ENCODE results near the gene GMDS. TPM values are rescaled to one million over a fixed set of nuclear protein-coding genes. Genes with fewer than 3 reads are reported as not detected.

Gene GMDS
- total RNA-seq, 1 donor from 2014 or later = 34.0 TPM

GRCh38 chr6:1832358-1832757, 413.0 kb downstream of the GMDS start:
- peaks cover 9% of the 10 kb centered on the region for H3K36me3 Mint-ChIP-seq (ENCODE audit: low read depth)
- H3K9me3 Mint-ChIP-seq (ENCODE audit: low read depth) = peaks cover 14% of the 10 kb centered on the region
- TF ChIP-seq, protein P1, sequence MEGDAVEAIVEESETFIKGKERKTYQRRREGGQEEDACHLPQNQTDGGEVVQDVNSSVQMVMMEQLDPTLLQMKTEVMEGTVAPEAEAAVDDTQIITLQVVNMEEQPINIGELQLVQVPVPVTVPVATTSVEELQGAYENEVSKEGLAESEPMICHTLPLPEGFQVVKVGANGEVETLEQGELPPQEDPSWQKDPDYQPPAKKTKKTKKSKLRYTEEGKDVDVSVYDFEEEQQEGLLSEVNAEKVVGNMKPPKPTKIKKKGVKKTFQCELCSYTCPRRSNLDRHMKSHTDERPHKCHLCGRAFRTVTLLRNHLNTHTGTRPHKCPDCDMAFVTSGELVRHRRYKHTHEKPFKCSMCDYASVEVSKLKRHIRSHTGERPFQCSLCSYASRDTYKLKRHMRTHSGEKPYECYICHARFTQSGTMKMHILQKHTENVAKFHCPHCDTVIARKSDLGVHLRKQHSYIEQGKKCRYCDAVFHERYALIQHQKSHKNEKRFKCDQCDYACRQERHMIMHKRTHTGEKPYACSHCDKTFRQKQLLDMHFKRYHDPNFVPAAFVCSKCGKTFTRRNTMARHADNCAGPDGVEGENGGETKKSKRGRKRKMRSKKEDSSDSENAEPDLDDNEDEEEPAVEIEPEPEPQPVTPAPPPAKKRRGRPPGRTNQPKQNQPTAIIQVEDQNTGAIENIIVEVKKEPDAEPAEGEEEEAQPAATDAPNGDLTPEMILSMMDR (IDR thresholded peaks at IDR 0.05) = no peak
- H3K4me1 Mint-ChIP-seq (ENCODE audit: low read depth) = peaks cover 47% of the 10 kb centered on the region
- H3K27ac Mint-ChIP-seq (ENCODE audit: unreplicated experiment) = peak overlapping the region; percentile 82
- H3K27me3 Mint-ChIP-seq (ENCODE audit: low read depth) = no peaks in the 10 kb centered on the region
- H3K4me3 Mint-ChIP-seq (ENCODE audit: unreplicated experiment) = no peak overlapping the region
- DNase-seq (ENCODE audit: low spot score) = no peak

- no peak overlapping the region for H3K4me3 Mint-ChIP-seq (ENCODE audit: unreplicated experiment)
- peaks cover 20% of the 10 kb centered on the region for H3K4me1 Mint-ChIP-seq (ENCODE audit: low read depth)
- H3K36me3 Mint-ChIP-seq (ENCODE audit: low read depth) = peaks cover 11% of the 10 kb centered on the region
- H3K9me3 Mint-ChIP-seq (ENCODE audit: low read depth) = peaks cover 14% of the 10 kb centered on the region
- no peak for DNase-seq (ENCODE audit: low spot score)
- H3K27ac Mint-ChIP-seq (ENCODE audit: unreplicated experiment) = no peak overlapping the region
- H3K27me3 Mint-ChIP-seq (ENCODE audit: low read depth) = no peaks in the 10 kb centered on the region
- TF ChIP-seq, protein P1 (IDR thresholded peaks at IDR 0.05) = no peak
These were observed 417.2 kb downstream of the GMDS start for GRCh38 chr6:1827984-1828793.

DNA sequence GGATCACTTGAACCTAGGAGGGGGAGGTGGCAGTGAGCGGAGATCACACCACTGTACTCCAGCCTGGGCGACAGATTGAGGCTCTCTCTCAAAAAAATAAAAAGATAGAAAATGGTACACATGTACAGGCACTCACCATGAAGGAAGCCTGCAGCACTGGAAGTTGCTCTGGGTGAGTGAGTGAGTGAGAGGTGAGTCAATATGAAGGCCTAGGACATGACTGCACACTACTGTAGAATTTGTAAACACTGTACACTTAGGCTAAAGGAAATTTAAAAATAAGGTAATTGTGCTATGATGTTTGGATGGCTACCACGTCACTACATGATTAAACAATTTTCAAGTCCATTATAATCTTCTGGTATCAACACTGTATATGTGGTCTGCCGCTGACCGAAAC, 419.5 kb downstream of the GMDS start:
- H3K36me3 Mint-ChIP-seq (ENCODE audit: low read depth) = peaks cover 11% of the 10 kb centered on the region
- no peak overlapping the region for H3K27ac Mint-ChIP-seq (ENCODE audit: unreplicated experiment)
- H3K4me1 Mint-ChIP-seq (ENCODE audit: low read depth) = peaks cover 15% of the 10 kb centered on the region
- TF ChIP-seq, protein P1 (IDR thresholded peaks at IDR 0.05) = no peak
- peaks cover 14% of the 10 kb centered on the region for H3K9me3 Mint-ChIP-seq (ENCODE audit: low read depth)
- DNase-seq (ENCODE audit: low spot score) = no peak
- H3K4me3 Mint-ChIP-seq (ENCODE audit: unreplicated experiment) = no peak overlapping the region
- H3K27me3 Mint-ChIP-seq (ENCODE audit: low read depth) = no peaks in the 10 kb centered on the region

GRCh38 chr6:1825277-1825676, 420.1 kb downstream of the GMDS start:
- Mint-ChIP-seq H3K27me3 (ENCODE audit: low read depth) (no peaks in the 10 kb centered on the region), H3K4me1 (ENCODE audit: low read depth) (peaks cover 22% of the 10 kb centered on the region), H3K4me3 (ENCODE audit: unreplicated experiment) (no peak overlapping the region), H3K36me3 (ENCODE audit: low read depth) (peaks cover 11% of the 10 kb centered on the region), H3K9me3 (ENCODE audit: low read depth) (peaks cover 14% of the 10 kb centered on the region), H3K27ac (ENCODE audit: unreplicated experiment) (no peak overlapping the region)
- no peak for DNase-seq (ENCODE audit: low spot score)
- TF ChIP-seq, protein P1 (IDR thresholded peaks at IDR 0.05) = no peak

- Mint-ChIP-seq H3K4me3 (ENCODE audit: unreplicated experiment) (peak overlapping the region; percentile 70), H3K4me1 (ENCODE audit: low read depth) (peaks cover 30% of the 10 kb centered on the region), H3K27ac (ENCODE audit: unreplicated experiment) (peak overlapping the region; percentile 94), H3K9me3 (ENCODE audit: low read depth) (no peaks in the 10 kb centered on the region), H3K36me3 (ENCODE audit: low read depth) (peaks cover 2% of the 10 kb centered on the region), H3K27me3 (ENCODE audit: low read depth) (no peaks in the 10 kb centered on the region)
- no peak for DNase-seq (ENCODE audit: low spot score)
- TF ChIP-seq, protein P1 (IDR thresholded peaks at IDR 0.05) = no peak
These were observed 423.8 kb downstream of the GMDS start for GRCh38 chr6:1821513-1822183.
